Measurements from ENCODE around the gene MDM4.
A peak's percentile ranks its signal among the peaks of the same experiment; 100 is the strongest.

The MDM4 gene

DNA sequence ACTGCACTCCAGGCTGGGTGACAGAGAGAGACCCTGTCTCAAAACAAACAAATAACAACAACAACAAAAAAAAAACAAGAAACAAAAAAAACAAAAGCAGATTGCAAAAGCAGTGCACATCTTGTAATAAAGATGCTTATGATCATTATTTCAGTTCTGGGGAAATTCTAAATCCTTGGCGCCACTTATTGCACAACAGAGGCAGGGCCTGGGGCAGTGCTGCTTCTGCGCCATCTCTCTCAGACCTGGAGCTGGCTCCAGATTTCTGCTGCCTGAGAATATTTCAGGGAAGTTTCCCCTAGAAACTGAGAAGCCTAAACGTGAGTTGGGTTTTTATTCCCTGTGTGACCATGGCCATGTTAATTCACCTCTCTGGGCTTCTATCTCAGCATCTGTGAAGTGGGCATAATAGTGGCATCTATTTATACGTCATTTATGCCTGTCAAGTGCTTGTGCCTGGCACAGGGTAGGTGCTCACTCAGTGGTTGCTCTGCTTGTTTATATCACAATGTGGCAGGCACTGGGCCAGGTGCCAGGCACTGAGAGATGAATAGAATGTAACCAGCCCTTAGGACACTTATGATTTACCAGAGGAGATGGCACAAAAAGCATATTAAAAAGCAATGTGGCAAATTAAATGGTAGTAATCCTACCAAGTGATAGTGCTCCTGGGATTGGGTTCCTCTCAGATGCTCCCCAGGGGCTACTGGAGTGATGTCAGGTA is 67.9 kb downstream of the MDM4 start:
- no peak for DNase-seq

- DNase-seq = no peak
Measured at GRCh38 chr1:204584699-204585372, 68.6 kb downstream of the MDM4 start.

GRCh38 chr1:204587621-204588020 is 71.4 kb downstream of the MDM4 start:
- DNase-seq = no peak

GRCh38 chr1:204588826-204589225 is 72.6 kb downstream of the MDM4 start:
- DNase-seq = no peak

DNA sequence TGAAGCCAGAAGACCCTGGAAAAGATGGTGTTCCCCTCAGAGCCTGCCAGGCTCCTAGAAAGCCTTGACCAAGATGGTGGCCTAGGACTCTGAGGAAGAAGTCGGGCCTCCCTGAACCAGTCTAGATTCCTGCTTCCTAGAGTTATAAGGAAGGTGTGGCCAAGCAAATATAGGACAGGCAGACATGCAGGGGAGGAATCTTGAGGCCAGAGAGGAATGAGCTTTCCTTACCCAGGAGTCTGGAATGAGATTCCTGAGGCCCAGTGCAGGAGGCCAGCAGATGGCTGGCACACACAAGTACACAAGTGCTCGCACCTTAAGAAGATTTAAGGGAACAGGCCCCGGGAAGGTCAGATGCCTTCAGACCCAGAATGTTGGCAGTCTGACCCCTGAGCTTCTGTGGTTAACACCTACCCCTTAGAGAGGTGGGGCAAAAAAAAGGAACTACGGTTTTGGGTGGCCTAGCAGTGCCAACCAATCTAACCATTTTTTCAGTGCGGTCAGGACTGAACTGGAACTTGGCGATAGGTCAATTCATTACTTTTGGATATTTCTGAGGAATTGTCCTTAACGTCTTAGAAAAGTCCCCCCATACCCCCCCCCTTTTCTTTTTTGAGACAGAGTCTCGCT is 73.3 kb downstream of the MDM4 start:
- no peak for DNase-seq

- no peak for DNase-seq
Measured at GRCh38 chr1:204591473-204592090, 75.4 kb downstream of the MDM4 start.

- no peak for DNase-seq
Measured at GRCh38 chr1:204592246-204592948, 76.2 kb downstream of the MDM4 start.

DNA sequence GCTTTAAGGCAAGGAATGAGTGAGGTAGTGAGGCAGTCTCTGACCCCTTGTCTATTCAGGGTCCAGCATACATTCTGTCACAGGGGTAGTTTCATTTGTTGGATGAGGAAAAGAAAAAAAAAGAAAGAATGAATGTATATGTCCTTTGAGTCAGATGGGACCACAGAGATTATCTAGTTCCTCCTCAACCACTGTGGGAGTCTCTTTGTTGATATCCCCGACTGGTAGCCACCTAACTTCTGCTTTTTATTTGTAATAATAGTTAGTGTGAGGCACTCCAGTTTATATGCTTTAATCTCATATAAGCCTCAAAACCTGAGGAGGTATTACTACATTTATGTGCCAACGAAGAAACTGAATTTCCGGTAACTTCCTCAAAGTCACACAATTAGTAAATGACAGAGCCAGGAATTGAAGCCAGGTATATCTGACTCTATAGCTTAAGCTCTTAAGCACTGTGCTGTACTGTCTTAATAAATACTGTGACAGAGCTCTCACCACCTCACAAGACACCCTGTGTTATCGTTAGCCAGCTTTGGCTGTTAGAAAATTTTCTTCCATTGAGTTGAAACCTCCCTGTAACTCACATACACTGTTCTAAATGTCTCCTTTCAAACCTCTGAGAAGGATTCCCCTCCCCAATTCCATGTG is 82.2 kb downstream of the MDM4 start:
- DNase-seq = peak; percentile 26

- no peak for DNase-seq
Measured at GRCh38 chr1:204599098-204599497, 82.9 kb downstream of the MDM4 start.

DNA sequence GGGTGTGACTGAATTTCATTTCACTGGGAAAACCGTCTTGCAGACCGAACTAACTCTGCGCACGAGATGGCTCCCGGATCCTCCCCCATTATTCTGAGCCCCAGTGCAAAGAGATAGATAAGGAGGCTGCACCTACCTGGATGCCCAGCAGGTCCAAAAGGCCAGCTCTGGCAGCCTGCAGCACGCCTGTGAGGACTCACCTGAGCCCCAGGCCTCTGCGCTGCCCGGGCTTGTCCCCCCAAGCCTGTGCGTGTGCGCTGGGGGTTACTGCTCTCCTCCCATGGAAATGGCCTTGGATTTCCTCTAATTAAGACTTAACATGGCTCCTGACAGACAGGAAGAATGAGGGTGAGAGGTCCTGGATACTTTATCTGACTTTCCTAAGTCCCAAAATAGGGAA is 83.4 kb downstream of the MDM4 start:
- no peak for DNase-seq

GRCh38 chr1:204600203-204600602 is 84.0 kb downstream of the MDM4 start:
- no peak for DNase-seq

GRCh38 chr1:204600968-204601367 is 84.8 kb downstream of the MDM4 start:
- DNase-seq = no peak

GRCh38 chr1:204602111-204602579 is 85.9 kb downstream of the MDM4 start:
- DNase-seq = no peak

DNA sequence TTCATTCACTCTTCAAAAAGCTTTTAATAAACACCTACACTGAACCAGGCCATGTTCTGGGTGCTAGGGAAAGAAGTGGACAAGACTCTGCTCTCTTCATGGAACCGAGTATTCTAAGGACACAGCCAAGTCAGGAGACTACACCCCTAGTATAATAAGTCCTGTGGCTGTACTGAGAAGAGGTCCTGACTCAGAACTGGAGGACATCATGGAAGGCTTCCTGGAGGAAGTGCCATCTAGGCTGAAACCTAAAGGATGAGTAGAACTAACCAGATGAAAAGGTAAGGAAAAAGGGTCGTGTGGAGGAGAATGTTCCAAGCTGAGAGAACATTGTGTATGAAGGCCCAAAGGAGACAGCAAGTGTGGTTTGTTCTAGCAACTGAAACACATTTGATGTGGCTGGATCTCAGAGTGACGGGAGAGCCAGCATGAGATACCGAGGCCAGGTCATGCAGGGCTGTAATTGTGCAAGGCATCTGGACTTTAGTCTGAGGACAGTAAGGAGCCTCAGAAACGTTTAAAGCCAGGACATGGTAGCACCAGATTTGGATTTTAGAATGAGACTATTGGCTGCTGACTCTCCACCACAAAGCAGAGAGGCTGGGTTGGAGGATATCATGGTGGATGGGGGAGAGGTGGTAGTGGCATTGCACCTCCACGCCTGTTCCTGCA is 86.8 kb downstream of the MDM4 start:
- DNase-seq = no peak

- no peak for DNase-seq
Measured at GRCh38 chr1:204605791-204606190, 89.6 kb downstream of the MDM4 start.
